ENCODE data around the gene USP40. TPM values are rescaled to one million over a fixed set of nuclear protein-coding genes. Genes with fewer than 3 reads are reported as not detected.

Gene USP40
- polyA plus RNA-seq, 1 donor (not counting 4 experiments of a cell fraction or from before 2014, with no cell fraction given): 37.3 TPM

GRCh38 chr2:233461481-233461891, 105.1 kb downstream of the USP40 start:
- no peaks in the 10 kb centered on the region for H3K9me3 ChIP-seq (ENCODE audit: control insufficient read depth, low read depth, low read length)
- no peaks in the 10 kb centered on the region for H3K9me1 ChIP-seq (ENCODE audit: control insufficient read depth, extremely low read depth, insufficient read depth, low read length)
- H3K4me3 ChIP-seq (ENCODE audit: control insufficient read depth in 2 of 3, extremely low read depth in 1 of 3, insufficient read depth in 2 of 3, low read depth in 1 of 3, low read length in 3 of 3): no peak overlapping the region
- FAIRE-seq (no peak), DNase-seq (ENCODE audit: low read depth, low spot score) (no peak)
- no peak overlapping the region for H3K27ac ChIP-seq (ENCODE audit: control insufficient read depth, insufficient read depth, low read length)
- dilution Hi-C loops (cut with MboI; ENCODE audit: extremely low pct_ligation_motif_present, low sequenced_read_pairs): no loop called here
- no peak overlapping the region for H3K9ac ChIP-seq (ENCODE audit: control insufficient read depth, extremely low read depth, insufficient read depth, low read length)
- H3K4me1 ChIP-seq (ENCODE audit: control insufficient read depth, extremely low read depth, insufficient read depth, low read length): no peaks in the 10 kb centered on the region
- H3K4me2 ChIP-seq (ENCODE audit: control insufficient read depth, extremely low read depth, insufficient read depth, low read depth, low read length): no peak overlapping the region
- H4K20me1 ChIP-seq (ENCODE audit: control insufficient read depth, extremely low read depth, insufficient read depth, low read length): no peaks in the 10 kb centered on the region
- H3K79me2 ChIP-seq (ENCODE audit: control insufficient read depth, insufficient read depth, low read length): no peaks in the 10 kb centered on the region
- TF ChIP-seq CTCF (optimal IDR thresholded peaks at IDR 0.05 in 1 of 3, IDR thresholded peaks at IDR 0.05 in 1 of 3, conservative IDR thresholded peaks at IDR 0.05 in 1 of 3; ENCODE audit: extremely low read depth in 1 of 3, insufficient read depth in 2 of 3, low read length in 3 of 3) (no peak), EZH2 (IDR thresholded peaks at IDR 0.05; ENCODE audit: low read length) (no peak)
- peaks cover 15% of the 10 kb centered on the region in 2 experiments for H3K36me3 ChIP-seq (ENCODE audit: control insufficient read depth in 2 of 2, extremely low read depth in 1 of 2, insufficient read depth in 2 of 2, low read length in 2 of 2)
- no peak overlapping the region for H2AFZ ChIP-seq (ENCODE audit: control insufficient read depth, low read length)
- H3K27me3 ChIP-seq (ENCODE audit: control insufficient read depth, extremely low read depth, insufficient read depth, low read length): no peaks in the 10 kb centered on the region

- no peaks in the 10 kb centered on the region for H3K4me1 ChIP-seq (ENCODE audit: control insufficient read depth, extremely low read depth, insufficient read depth, low read length)
- H3K9me3 ChIP-seq (ENCODE audit: control insufficient read depth, low read depth, low read length): no peaks in the 10 kb centered on the region
- FAIRE-seq: no peak
- H3K9ac ChIP-seq (ENCODE audit: control insufficient read depth, extremely low read depth, insufficient read depth, low read length): no peak overlapping the region
- H3K9me1 ChIP-seq (ENCODE audit: control insufficient read depth, extremely low read depth, insufficient read depth, low read length): no peaks in the 10 kb centered on the region
- DNase-seq (ENCODE audit: low read depth, low spot score): no peak
- H3K79me2 ChIP-seq (ENCODE audit: control insufficient read depth, insufficient read depth, low read length): no peaks in the 10 kb centered on the region
- no peak overlapping the region for H2AFZ ChIP-seq (ENCODE audit: control insufficient read depth, low read length)
- H4K20me1 ChIP-seq (ENCODE audit: control insufficient read depth, extremely low read depth, insufficient read depth, low read length): no peaks in the 10 kb centered on the region
- dilution Hi-C loops (cut with MboI; ENCODE audit: extremely low pct_ligation_motif_present, low sequenced_read_pairs): no loop called here
- no peaks in the 10 kb centered on the region for H3K27me3 ChIP-seq (ENCODE audit: control insufficient read depth, extremely low read depth, insufficient read depth, low read length)
- H3K36me3 ChIP-seq (ENCODE audit: control insufficient read depth in 2 of 2, extremely low read depth in 1 of 2, insufficient read depth in 2 of 2, low read length in 2 of 2): peaks cover 15% of the 10 kb centered on the region in 2 experiments
- TF ChIP-seq EZH2 (IDR thresholded peaks at IDR 0.05; ENCODE audit: low read length) (no peak), CTCF (optimal IDR thresholded peaks at IDR 0.05 in 1 of 3, IDR thresholded peaks at IDR 0.05 in 1 of 3, conservative IDR thresholded peaks at IDR 0.05 in 1 of 3; ENCODE audit: extremely low read depth in 1 of 3, insufficient read depth in 2 of 3, low read length in 3 of 3) (no peak)
- no peak overlapping the region for H3K4me3 ChIP-seq (ENCODE audit: control insufficient read depth in 2 of 3, extremely low read depth in 1 of 3, insufficient read depth in 2 of 3, low read depth in 1 of 3, low read length in 3 of 3)
- H3K27ac ChIP-seq (ENCODE audit: control insufficient read depth, insufficient read depth, low read length): no peak overlapping the region
- no peak overlapping the region for H3K4me2 ChIP-seq (ENCODE audit: control insufficient read depth, extremely low read depth, insufficient read depth, low read depth, low read length)
Observed at GRCh38 chr2:233460726-233461441, 105.7 kb downstream of the USP40 start.

Data from keratinocyte (primary cell).